OCI-LY3 (cell line): ENCODE data around the gene AUTS2.

Experiments used
- CTCF ChIP-seq: fragments of 200-600, 300-600 bp; sonication (generic); IDR thresholded peaks from 2 replicates; pipeline ENCODE4 v1.5.1; 2014; ENCODE audit warnings: antibody characterized with exemption, low read length, low read depth
- EZH2phosphoT487 ChIP-seq: fragments of 200-600 bp; shearing (Covaris generic); IDR thresholded peaks from 2 replicates; pipeline ENCODE4 v1.6.1; 2018; ENCODE audit warnings: antibody characterized with exemption, mixed run types, low read depth

GRCh38 chr7:70426249-70426880 is 828.1 kb downstream of the AUTS2 start:
- no peak for TF ChIP-seq CTCF
- no peak for TF ChIP-seq EZH2phosphoT487
